ENCODE results near the gene ZBTB2.
A peak's percentile ranks its signal among the peaks of the same experiment; 100 is the strongest.
"Not testable (repeated sequence)": the region's sequence is repeated elsewhere in the genome, so short reads cannot be mapped to it uniquely, and the experiment has no call there.

Gene ZBTB2

GRCh38 chr6:151326116-151326825, 65.1 kb downstream of the ZBTB2 start:
- no peak for DNase-seq

- no peak for DNase-seq
Observed at GRCh38 chr6:151325075-151326050, 66.0 kb downstream of the ZBTB2 start.

- DNase-seq, result no peak
Observed at GRCh38 chr6:151324488-151324825, 66.9 kb downstream of the ZBTB2 start.

GRCh38 chr6:151323791-151324487, 67.4 kb downstream of the ZBTB2 start:
- DNase-seq, result peak; percentile 86

GRCh38 chr6:151322570-151322969, 68.8 kb downstream of the ZBTB2 start:
- no peak for DNase-seq

- no peak for DNase-seq
Observed at GRCh38 chr6:151321438-151321837, 69.9 kb downstream of the ZBTB2 start.

GRCh38 chr6:151320140-151320539, 71.2 kb downstream of the ZBTB2 start:
- no peak for DNase-seq

- no peak for DNase-seq
Observed at GRCh38 chr6:151317995-151318365, 73.4 kb downstream of the ZBTB2 start.

GRCh38 chr6:151317103-151317994, 74.0 kb downstream of the ZBTB2 start:
- no peak for DNase-seq

GRCh38 chr6:151315661-151316060, 75.7 kb downstream of the ZBTB2 start:
- DNase-seq, result not testable (repeated sequence)

Data from NCI-H82 (cell line).